ENCODE data around the gene TTLL11.

DNA sequence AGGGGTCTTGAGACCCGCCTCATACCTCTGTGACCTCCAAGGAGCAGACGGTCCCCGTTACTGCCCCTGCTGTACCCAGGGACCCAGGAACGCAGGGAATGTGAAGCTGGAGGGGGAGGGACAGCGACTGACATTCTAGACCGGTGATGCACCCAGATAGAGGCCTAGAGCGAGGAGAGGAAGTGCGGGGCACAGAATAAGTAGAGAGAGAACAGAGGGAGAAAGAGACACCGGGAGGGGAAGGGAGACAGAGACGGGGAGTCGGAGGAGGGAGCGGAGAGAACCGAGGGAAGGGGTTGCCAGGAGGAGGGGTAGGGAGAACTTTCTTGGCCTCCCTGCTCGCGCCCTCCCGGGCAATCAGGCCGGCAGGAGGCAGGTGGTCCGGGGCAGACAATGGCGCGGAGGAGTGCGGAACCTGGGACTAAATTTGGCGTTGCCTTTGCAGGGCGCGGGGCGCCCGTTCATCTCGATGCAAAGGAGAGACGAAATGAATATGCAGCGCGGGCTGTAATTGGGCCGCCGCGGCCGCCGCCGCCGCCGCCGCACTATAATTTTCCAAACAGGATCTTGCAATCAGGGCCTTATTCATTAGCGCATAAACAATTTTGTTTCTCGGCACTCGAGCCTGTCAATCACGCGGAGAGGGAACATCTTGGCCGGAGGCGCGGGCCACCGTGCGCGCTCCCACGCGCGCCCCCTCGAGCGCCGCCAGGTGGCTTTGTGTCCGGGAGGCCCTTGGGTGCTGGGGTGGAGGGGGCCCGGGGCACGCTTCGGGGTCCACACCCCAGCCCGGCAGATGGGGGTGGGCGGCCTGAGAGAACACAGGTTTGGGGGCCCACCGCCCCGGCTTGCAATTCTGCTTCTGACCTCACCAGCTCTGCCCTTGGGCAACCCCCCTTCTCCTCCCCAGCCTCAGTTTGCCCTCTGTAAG, 33.5 kb upstream of the TTLL11 start:
- TF ChIP-seq EZH2phosphoT487 (IDR thresholded peaks at IDR 0.05; ENCODE audit: low read depth, severe bottlenecking, unreplicated experiment) (no peak), EZH2 (IDR thresholded peaks at IDR 0.05; ENCODE audit: borderline replicate concordance) (no peak)
- TF ChIP-seq, protein P1, sequence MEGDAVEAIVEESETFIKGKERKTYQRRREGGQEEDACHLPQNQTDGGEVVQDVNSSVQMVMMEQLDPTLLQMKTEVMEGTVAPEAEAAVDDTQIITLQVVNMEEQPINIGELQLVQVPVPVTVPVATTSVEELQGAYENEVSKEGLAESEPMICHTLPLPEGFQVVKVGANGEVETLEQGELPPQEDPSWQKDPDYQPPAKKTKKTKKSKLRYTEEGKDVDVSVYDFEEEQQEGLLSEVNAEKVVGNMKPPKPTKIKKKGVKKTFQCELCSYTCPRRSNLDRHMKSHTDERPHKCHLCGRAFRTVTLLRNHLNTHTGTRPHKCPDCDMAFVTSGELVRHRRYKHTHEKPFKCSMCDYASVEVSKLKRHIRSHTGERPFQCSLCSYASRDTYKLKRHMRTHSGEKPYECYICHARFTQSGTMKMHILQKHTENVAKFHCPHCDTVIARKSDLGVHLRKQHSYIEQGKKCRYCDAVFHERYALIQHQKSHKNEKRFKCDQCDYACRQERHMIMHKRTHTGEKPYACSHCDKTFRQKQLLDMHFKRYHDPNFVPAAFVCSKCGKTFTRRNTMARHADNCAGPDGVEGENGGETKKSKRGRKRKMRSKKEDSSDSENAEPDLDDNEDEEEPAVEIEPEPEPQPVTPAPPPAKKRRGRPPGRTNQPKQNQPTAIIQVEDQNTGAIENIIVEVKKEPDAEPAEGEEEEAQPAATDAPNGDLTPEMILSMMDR (IDR thresholded peaks at IDR 0.05; ENCODE audit: poor library complexity) = peak; percentile 10

Measured in hepatocyte (in vitro differentiated cells).